K562 (cell line): ENCODE data around the gene VSIG10L. TPM values are rescaled to one million over a fixed set of nuclear protein-coding genes. Genes with fewer than 3 reads are reported as not detected.
A peak's percentile ranks its signal among the peaks of the same experiment; 100 is the strongest.

Experiments used
- ATAC-seq: fragments of 200-7000 bp; cut with Tn5 transposase; 3 replicates; pipeline ENCODE4 v1.9.1; 2020; ENCODE audit warnings: moderate library complexity
- BruUV-seq: library from RNA; stranded (reverse); fragments of 400-500 nt; replicated peaks from 2 replicates; lab custom pipeline; 2021; lab: Mats Ljungman, UMichigan
- CTCF ChIA-PET: fragments of 300-600 bp; formaldehyde crosslinking; extraction: SDS; loops from one replicate; lab custom pipeline; 2021; ENCODE audit warnings: low intra/inter-chr PET ratio; lab: Yijun Ruan, JAX
- POLR2A ChIA-PET: fragments of 300-600, 350-650 bp; sonication (Branson Sonifier 250); formaldehyde crosslinking; extraction: SDS; loops from one replicate; lab custom pipeline; 2021; ENCODE audit warnings: antibody characterized with exemption, inconsistent platforms; lab: Yijun Ruan, JAX
- DNase-seq, 4 experiments: peaks; one replicate each; pipeline versions ENCODE4 v3.0.0 to v3.0.0-alpha.2; 2011 to 2018; ENCODE audit warnings: low spot score in 3 of 4, mixed read lengths in 3 of 4; ENCODE audit errors: extremely low read depth in 1 of 4
- FAIRE-seq: peaks from 2 replicates; lab custom pipeline; 2011; peaks lifted over from hg19 to GRCh38; lab: Jason Lieb, UNC
- H2AFZ ChIP-seq: 2 replicates; pipeline ENCODE4 v1.6.0; 2011; ENCODE audit warnings: low read depth, low read length, control low read depth, inconsistent platforms
- H3K27ac ChIP-seq: fragments of 200-600 bp; 3 replicates; pipeline ENCODE4 v1.8.0; 2011; ENCODE audit warnings: low read depth, mild to moderate bottlenecking, control low read depth, inconsistent platforms, low read length, moderate library complexity, mixed read lengths; ENCODE audit errors: extremely low read depth
- H3K27me3 ChIP-seq, 2 experiments: fragments of 300-600 bp in 1 of 2; 2 replicates in 1 of 2; 3 replicates in 1 of 2; pipeline versions ENCODE4 v1.6.0 to v1.8.0; 2011; ENCODE audit warnings: inconsistent platforms in 2 of 2, low read length in 2 of 2, mild to moderate bottlenecking in 1 of 2, mixed read lengths in 1 of 2, moderate library complexity in 1 of 2; ENCODE audit not compliant: control insufficient read depth in 2 of 2, insufficient read depth in 2 of 2
- H3K36me3 ChIP-seq: fragments of 300-600 bp; 3 replicates; pipeline ENCODE4 v1.8.0; 2011; ENCODE audit warnings: mild to moderate bottlenecking, low read length, inconsistent platforms; ENCODE audit not compliant: control insufficient read depth, insufficient read depth
- H3K4me1 ChIP-seq, 2 experiments: fragments of 200-600 bp in 1 of 2; replicated peaks in 1 of 2; 2 replicates in 1 of 2; 3 replicates in 1 of 2; pipeline versions ENCODE4 v1.5.1 to v1.8.0; 2011; ENCODE audit warnings: inconsistent platforms in 2 of 2, low read length in 2 of 2, mild to moderate bottlenecking in 1 of 2, mixed read lengths in 1 of 2, moderate library complexity in 1 of 2; ENCODE audit not compliant: control insufficient read depth in 2 of 2, insufficient read depth in 2 of 2
- H3K4me2 ChIP-seq: 2 replicates; pipeline ENCODE4 v1.6.1; 2011; ENCODE audit warnings: low read length, control low read depth, inconsistent platforms, mixed read lengths; ENCODE audit not compliant: insufficient read depth
- H3K4me3 ChIP-seq: fragments of 200-600 bp; sonication (generic), shearing (Covaris generic); 2 replicates; pipeline ENCODE4 v1.5.1; 2016; ENCODE audit warnings: control low read depth, inconsistent platforms
- H3K79me2 ChIP-seq: fragments of 200-600 bp; 3 replicates; pipeline ENCODE4 v1.8.0; 2011; ENCODE audit warnings: low read length, inconsistent platforms; ENCODE audit not compliant: control insufficient read depth, insufficient read depth
- H3K9ac ChIP-seq, 2 experiments: 2 replicates each; pipeline versions ENCODE4 v1.6.0 to v1.6.1; 2011; ENCODE audit warnings: low read depth in 2 of 2, low read length in 2 of 2, control low read depth in 1 of 2, inconsistent platforms in 1 of 2, mild to moderate bottlenecking in 1 of 2, mixed read lengths in 1 of 2; ENCODE audit not compliant: insufficient read depth in 1 of 2
- H3K9me1 ChIP-seq: one replicate; pipeline ENCODE4 v1.6.0; 2011; ENCODE audit warnings: inconsistent platforms, mild to moderate bottlenecking, low read length, moderate library complexity; ENCODE audit not compliant: control insufficient read depth, insufficient read depth
- H3K9me3 ChIP-seq: replicated peaks from 2 replicates; pipeline ENCODE4 v1.5.1; 2011; ENCODE audit warnings: low read depth, low read length, inconsistent platforms; ENCODE audit not compliant: control insufficient read depth, insufficient read depth
- H4K20me1 ChIP-seq: replicated peaks from 2 replicates; pipeline ENCODE4 v1.6.1; 2011; ENCODE audit warnings: low read length, inconsistent platforms, mixed read lengths; ENCODE audit not compliant: control insufficient read depth, insufficient read depth
- BRCA1 ChIP-seq, 2 experiments: fragments of 450-650 bp in 1 of 2; sonication (generic) in 1 of 2; formaldehyde crosslinking in 1 of 2; IDR thresholded peaks; 2 replicates each; pipeline versions ENCODE4 v1.5.0 to v1.6.1; 2017 to 2020; ENCODE audit warnings: mild to moderate bottlenecking in 1 of 2, missing genetic modification reagents in 1 of 2
- POLR2G ChIP-seq: fragments of 200-400 bp; formaldehyde crosslinking; IDR thresholded peaks from 2 replicates; pipeline ENCODE4 v1.6.1; 2017; ENCODE audit warnings: low read depth, mild to moderate bottlenecking, antibody characterized with exemption, low read length, moderate library complexity
- ZNF699 ChIP-seq: fragments of 250-450 bp; sonication (Bioruptor Pico); IDR thresholded peaks from 2 replicates; pipeline ENCODE4 v1.8.0; 2021; ENCODE audit warnings: mild to moderate bottlenecking, moderate library complexity; ENCODE audit not compliant: insufficient replicate concordance
- WGBS: fragments of 100-300 bp; shearing (Covaris generic); methylation state at CpG from one replicate; pipeline ENCODE4 v1.1.6; 2016; ENCODE audit warnings: low coverage, mixed read lengths; ENCODE audit not compliant: insufficient coverage; ENCODE audit errors: missing lambda C conversion rate; 5-methylcytosine and 5-hydroxymethylcytosine counted together
- in situ Hi-C: fragments of 300-500 bp; cut with MboI; formaldehyde crosslinking; loops from 4 replicates; pipeline ENCODE4 v1.15.0; 2018; ENCODE audit warnings: inconsistent platforms, mixed read lengths
- intact Hi-C: fragments of 100-400 bp; cut with micrococcal nuclease; formaldehyde crosslinking; loops from 2 replicates; pipeline ENCODE4 v1.14.2; 2022
- polyA plus RNA-seq, 8 experiments: library from polyadenylated mRNA; depleted of rRNA in 4 of 8; stranded (reverse) in 5 of 8; unstranded in 3 of 8; fragments of >200 nt; fragmentation: Nextera tagmentation in 2 of 8; fragmentation: Illumina TruSeq in 1 of 8; extraction: Ambion mirVana in 2 of 8; extraction: Trizol in 1 of 8; gene quantifications; 2 replicates each; pipeline versions ENCODE4 v1.2.1 to v1.2.3, GENCODE V29; 2011 to 2014; ENCODE audit warnings: inconsistent platforms in 1 of 8, missing spikeins in 1 of 8
- total RNA-seq, 7 experiments: library from RNA; depleted of rRNA in 6 of 7; stranded (reverse); fragments of >200 nt in 6 of 7; fragmentation: Illumina TruSeq in 2 of 7; extraction: Trizol in 2 of 7; gene quantifications; 2 replicates each; pipeline versions ENCODE4 v1.2.1 to v1.2.3, GENCODE V29; 2011 to 2021; ENCODE audit warnings: low replicate concordance in 1 of 7
- TF ChIP-seq, protein P1 (sequence below): fragments of 250-450 bp; sonication (Bioruptor Pico); IDR thresholded peaks from 2 replicates; pipeline ENCODE4 v1.4.0; 2020; ENCODE audit warnings: mild to moderate bottlenecking, moderate library complexity, borderline replicate concordance

The VSIG10L gene
- total and polyA plus RNA-seq, 9 of the 15 experiments (the other 6 are each of a cell fraction or from before 2014, with no cell fraction given) = 1.1 to 7.6 (median 2.2) TPM

- TF ChIP-seq ZNF699 (CRISPR knock-in tag) = no peak
These were observed 49.2 kb upstream of the VSIG10L start (continued) for GRCh38 chr19:51391073-51391611.

- H2AFZ ChIP-seq = no peak overlapping the region
- H3K4me3 ChIP-seq = no peak overlapping the region
- H3K9me3 ChIP-seq = no peaks in the 10 kb centered on the region
- no peak overlapping the region for H3K27ac ChIP-seq
- ATAC-seq = no peak
- intact Hi-C loops = no loop called here
- no peaks in the 10 kb centered on the region for H3K27me3 ChIP-seq
- no peak overlapping the region for H3K4me2 ChIP-seq
- in situ Hi-C loops = no loop called here
- ChIA-PET CTCF (no interaction called here), POLR2A (interaction anchor here (0.6 to 1.7 kb wide), 2 partner anchors 21 to 137 kb away, joined by 3 to 5 read pairs; no protein-coding TSS in a partner anchor)
- H3K36me3 ChIP-seq = no peaks in the 10 kb centered on the region
- no peaks in the 10 kb centered on the region; the same call in 2 of the 3 replicates for H3K79me2 ChIP-seq
- 69% methylated on average over 9 of the region's 14 CpGs for WGBS
- BruUV-seq = no TSS peak
- no peak for FAIRE-seq
- no peaks in the 10 kb centered on the region for H4K20me1 ChIP-seq
- DNase-seq = no peak
- H3K9ac ChIP-seq = peak overlapping the region in 1 of 2 experiments; percentile 82; a peak in 1 of 4 replicates
- H3K4me1 ChIP-seq = peaks cover 18 to 35% of the 10 kb centered on the region in 2 experiments; a peak in 4 of 5 replicates
- H3K9me1 ChIP-seq = no peaks in the 10 kb centered on the region
- TF ChIP-seq POLR2G = peak; percentile 35; the same call in 1 of the 2 replicates
- TF ChIP-seq BRCA1 (IDR thresholded peaks at IDR 0.05) = no peak
- no peak for TF ChIP-seq BRCA1 (CRISPR knock-in tag; IDR thresholded peaks at IDR 0.05)
- TF ChIP-seq, protein P1, sequence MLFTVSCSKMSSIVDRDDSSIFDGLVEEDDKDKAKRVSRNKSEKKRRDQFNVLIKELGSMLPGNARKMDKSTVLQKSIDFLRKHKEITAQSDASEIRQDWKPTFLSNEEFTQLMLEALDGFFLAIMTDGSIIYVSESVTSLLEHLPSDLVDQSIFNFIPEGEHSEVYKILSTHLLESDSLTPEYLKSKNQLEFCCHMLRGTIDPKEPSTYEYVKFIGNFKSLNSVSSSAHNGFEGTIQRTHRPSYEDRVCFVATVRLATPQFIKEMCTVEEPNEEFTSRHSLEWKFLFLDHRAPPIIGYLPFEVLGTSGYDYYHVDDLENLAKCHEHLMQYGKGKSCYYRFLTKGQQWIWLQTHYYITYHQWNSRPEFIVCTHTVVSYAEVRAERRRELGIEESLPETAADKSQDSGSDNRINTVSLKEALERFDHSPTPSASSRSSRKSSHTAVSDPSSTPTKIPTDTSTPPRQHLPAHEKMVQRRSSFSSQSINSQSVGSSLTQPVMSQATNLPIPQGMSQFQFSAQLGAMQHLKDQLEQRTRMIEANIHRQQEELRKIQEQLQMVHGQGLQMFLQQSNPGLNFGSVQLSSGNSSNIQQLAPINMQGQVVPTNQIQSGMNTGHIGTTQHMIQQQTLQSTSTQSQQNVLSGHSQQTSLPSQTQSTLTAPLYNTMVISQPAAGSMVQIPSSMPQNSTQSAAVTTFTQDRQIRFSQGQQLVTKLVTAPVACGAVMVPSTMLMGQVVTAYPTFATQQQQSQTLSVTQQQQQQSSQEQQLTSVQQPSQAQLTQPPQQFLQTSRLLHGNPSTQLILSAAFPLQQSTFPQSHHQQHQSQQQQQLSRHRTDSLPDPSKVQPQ = no peak
These were observed 47.2 kb upstream of the VSIG10L start for GRCh38 chr19:51389143-51389542.
